GOT3 (cell line): Measurements from ENCODE around the gene NLGN4Y.
"Not testable (repeated sequence)": the region's sequence is repeated elsewhere in the genome, so short reads cannot be mapped to it uniquely, and the experiment has no call there.

Source experiments
- DNase-seq: peaks from one replicate; lab custom pipeline; 2025; ENCODE audit warnings: mixed read lengths; lab: John Stamatoyannopoulos, UW

The NLGN4Y gene

GRCh38 chrY:14834103-14835060 lies 310.1 kb downstream of the NLGN4Y start:
- DNase-seq = no peak

- no peak for DNase-seq
Measured at GRCh38 chrY:14837466-14837865, 313.1 kb downstream of the NLGN4Y start.

GRCh38 chrY:14850734-14851133 lies 326.4 kb downstream of the NLGN4Y start:
- no peak for DNase-seq

GRCh38 chrY:14860448-14860847 lies 336.1 kb downstream of the NLGN4Y start:
- DNase-seq = no peak

GRCh38 chrY:14861033-14861432 lies 336.7 kb downstream of the NLGN4Y start:
- DNase-seq = not testable (repeated sequence)

- DNase-seq = no peak
Measured at GRCh38 chrY:14871971-14872370, 347.6 kb downstream of the NLGN4Y start.
